Measurements from ENCODE around the gene PDXP.
"Not testable (repeated sequence)": the region's sequence is repeated elsewhere in the genome, so short reads cannot be mapped to it uniquely, and the experiment has no call there.

PDXP gene

DNA sequence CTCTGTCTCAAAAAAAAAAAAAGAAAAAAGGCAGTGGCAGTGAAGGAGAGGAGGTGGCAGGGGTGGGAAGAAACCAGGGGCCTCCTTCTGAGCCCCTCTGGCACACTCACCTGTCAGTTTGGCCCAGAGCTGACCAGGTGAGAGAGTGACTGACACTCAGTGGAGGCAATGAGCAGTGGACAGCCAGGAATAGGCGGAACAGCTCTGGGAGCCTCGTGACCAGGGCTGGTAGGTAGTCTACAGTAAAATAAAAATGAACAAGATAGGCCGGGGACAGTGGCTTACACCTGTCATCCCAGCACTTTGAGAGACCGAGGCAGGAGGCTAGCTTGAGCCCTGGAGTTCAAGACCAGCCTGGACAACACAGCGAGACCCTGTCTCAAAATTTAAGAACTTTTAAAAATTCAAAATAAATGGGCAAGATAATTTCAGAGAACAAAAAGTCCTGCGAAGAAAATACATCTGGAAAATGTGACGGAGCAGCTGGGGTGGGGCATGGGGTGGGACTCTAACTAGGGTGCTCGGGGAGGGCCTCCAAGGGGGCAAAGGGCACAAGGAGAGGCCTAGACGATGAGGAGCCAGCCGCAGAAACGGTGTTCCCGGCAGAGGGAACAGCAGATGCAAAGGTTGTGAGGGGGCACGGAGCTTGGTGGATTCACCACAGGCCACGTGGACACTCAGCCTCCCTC lies 3.8 kb upstream of the PDXP start:
- TF ChIP-seq, protein P1, sequence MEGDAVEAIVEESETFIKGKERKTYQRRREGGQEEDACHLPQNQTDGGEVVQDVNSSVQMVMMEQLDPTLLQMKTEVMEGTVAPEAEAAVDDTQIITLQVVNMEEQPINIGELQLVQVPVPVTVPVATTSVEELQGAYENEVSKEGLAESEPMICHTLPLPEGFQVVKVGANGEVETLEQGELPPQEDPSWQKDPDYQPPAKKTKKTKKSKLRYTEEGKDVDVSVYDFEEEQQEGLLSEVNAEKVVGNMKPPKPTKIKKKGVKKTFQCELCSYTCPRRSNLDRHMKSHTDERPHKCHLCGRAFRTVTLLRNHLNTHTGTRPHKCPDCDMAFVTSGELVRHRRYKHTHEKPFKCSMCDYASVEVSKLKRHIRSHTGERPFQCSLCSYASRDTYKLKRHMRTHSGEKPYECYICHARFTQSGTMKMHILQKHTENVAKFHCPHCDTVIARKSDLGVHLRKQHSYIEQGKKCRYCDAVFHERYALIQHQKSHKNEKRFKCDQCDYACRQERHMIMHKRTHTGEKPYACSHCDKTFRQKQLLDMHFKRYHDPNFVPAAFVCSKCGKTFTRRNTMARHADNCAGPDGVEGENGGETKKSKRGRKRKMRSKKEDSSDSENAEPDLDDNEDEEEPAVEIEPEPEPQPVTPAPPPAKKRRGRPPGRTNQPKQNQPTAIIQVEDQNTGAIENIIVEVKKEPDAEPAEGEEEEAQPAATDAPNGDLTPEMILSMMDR (conservative IDR thresholded peaks at IDR 0.05) = no peak
- no peak overlapping the region for H3K27ac ChIP-seq

DNA sequence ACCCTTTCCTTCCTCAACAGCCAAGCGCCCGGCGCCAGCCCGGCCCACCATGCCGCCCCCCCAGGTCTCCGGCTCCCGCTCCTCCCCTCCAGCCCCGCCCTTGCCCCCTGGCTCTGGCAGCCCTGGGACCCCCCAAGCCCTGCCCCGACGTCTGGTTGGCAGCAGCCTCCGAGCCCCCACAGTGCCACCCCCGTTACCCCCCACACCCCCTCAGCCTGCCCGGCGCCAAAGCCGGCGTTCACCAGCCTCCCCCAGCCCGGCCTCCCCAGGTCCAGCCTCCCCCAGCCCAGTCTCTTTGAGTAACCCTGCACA lies 3.3 kb upstream of the PDXP start:
- no peak overlapping the region for H3K27ac ChIP-seq
- TF ChIP-seq, protein P1 (conservative IDR thresholded peaks at IDR 0.05) = no peak

DNA sequence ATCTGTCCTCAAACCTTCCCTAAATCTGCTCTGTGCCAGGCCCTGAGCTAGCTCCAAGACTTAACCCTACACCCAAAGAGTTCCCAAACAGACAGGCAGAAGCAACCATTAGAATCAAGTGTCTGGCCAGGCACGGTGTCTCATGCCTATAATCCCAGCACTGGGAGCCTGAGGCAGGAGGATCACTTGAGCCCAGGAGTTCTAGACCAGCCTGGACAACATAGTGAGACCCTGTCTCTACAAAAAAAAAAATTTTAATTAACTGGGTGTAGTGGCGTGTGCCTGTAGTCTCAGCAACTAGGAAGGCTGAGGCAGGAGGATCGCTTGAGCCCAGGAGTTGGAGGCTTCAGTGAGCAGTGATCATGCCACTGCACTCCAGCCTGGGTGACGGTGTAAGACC lies 1.9 kb upstream of the PDXP start:
- not testable (repeated sequence) for H3K27ac ChIP-seq

DNA sequence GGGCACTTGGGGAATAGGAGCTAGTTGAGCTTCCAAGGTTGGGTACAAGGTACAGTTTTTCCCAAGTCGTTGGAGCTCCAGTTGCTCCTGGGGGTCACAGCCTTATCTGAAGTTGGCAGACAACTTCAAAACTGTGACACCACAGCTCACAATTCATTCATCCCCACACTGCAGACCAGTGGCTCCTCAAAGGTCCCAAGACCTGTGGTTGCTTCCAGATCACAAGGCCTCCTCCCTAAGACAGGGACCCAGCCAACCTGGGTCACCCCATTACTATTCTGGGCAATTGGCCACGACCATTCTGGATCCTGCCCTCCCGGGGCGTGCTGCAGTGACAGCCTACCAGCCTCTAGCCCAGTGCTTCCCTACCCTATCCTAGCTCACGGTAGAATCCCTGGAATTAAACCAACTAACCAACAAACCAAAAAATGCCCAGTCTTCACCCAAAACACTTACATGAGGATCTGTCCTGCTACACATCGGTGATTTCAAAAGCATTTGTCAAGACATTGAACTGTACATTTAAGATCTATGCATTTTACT lies 862 bp upstream of the PDXP start:
- H3K27ac ChIP-seq = peak overlapping the region; percentile 77
- TF ChIP-seq, protein P1 (conservative IDR thresholded peaks at IDR 0.05) = no peak

DNA sequence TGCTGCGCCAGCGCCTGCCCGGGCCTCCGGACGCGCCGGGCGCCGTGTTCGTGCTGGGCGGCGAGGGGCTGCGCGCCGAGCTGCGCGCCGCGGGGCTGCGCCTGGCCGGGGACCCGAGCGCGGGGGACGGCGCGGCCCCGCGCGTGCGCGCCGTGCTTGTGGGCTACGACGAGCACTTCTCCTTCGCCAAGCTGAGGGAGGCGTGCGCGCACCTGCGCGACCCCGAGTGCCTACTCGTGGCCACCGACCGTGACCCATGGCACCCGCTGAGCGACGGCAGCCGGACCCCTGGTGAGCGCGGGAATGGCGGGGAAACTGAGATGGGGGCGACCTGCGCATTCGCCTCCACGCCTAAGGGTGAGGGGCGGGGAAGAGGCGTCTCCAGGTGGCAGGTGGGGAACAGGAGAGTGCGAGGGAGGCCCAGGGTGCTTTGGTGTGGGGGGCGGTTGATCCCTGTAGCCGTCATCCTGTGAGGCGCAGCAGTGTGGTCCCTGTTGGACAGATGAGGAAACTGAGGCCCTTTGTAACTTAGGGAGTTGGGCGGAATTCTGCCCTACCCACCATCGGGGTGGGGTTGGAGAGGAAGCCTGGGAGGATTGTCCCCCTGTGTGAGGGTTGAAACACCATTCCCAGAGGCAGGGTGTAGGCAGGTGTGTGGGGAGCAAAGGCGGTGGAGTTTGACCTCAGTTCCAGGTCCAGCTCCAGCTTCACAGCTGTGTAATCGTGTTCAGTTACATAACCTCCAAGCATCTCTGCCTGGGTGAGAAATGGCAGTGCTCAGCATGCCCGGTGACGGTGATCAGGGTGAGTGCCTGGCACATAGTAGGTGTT lies 758 bp downstream of the PDXP start:
- TF ChIP-seq, protein P1 (conservative IDR thresholded peaks at IDR 0.05) = no peak
- peak overlapping the region; percentile 77 for H3K27ac ChIP-seq

DNA sequence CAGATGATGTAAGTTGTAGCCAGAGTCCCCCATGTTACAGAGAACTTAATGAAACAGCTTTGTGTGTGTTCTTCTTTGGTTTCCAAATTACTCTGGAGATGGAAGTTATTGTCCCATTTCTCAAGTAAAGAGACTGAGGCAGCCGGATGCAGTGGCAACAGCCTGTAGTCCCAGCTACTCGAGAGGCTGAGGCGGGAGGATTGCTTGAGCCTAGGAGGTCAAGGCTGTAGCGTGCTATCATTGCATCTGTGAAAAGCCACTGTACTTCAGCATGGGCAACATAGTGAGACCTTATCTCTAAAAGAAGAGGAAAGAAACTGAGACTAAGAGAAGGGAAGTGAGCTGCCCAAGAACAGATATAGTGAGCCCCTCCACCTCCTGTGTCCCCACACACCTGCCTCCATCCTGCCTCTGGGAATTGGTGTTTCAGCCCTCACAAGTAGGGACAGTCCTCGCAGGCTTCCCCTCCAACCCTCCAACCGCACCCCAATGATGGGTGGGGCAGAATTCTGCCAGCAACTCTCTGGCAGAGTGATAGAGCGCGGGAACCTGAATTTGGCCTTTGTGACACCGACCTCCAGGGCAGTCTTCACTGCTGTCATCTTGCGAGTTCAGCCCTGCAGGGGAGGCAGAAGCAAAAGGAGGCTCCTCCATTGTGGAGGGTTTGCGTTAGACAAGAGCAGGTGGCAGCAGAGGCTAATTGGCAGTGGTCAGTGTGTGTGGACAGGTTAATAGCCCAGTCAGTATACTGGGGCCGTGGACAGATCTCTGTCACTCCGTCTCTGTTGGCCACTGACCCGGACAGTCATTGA lies 1.6 kb downstream of the PDXP start:
- H3K27ac ChIP-seq = peak overlapping the region; percentile 77; the same call in 1 of the 2 replicates
- TF ChIP-seq, protein P1 (conservative IDR thresholded peaks at IDR 0.05) = no peak

DNA sequence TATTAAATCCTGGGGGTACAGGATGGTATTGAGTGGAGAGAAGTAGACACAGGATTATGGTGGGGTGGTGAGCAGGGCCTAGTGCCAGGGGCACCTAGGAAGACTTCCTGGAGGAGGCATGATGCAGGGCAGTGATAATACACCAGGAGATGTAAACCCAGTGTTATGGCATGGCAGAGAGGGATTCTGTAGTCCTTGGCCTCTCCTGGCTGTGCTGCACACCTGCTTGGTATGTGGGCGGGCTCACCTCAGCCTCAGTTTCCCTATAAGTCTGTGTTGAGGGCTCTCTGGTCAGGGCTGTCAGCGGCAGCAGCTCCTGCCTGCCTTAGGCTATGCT lies 2.2 kb downstream of the PDXP start:
- TF ChIP-seq, protein P1 (conservative IDR thresholded peaks at IDR 0.05) = no peak
- no peak overlapping the region; the same call in 1 of the 2 replicates for H3K27ac ChIP-seq
